Astrocyte of the spinal cord (primary cell): Measurements from ENCODE around the gene ZNF583.

Experiments
- DNase-seq: peaks from one replicate; pipeline ENCODE4 v3.0.0; 2011; ENCODE audit warnings: low read depth, low spot score
- H3K4me3 ChIP-seq: 2 replicates; pipeline ENCODE4 v1.5.1; 2011; ENCODE audit warnings: low read depth, mild to moderate bottlenecking, low read length, moderate library complexity
- CTCF ChIP-seq: IDR thresholded peaks from 2 replicates; pipeline ENCODE4 v1.5.1; 2012; ENCODE audit warnings: low read depth, mild to moderate bottlenecking, low read length, inconsistent platforms
- in situ Hi-C: cut with HindIII; loops from 2 replicates; pipeline ENCODE4 v1.10.0; 2017; ENCODE audit warnings: low sequenced_read_pairs

Gene ZNF583

GRCh38 chr19:56403261-56403660 is 871 bp upstream of the ZNF583 start:
- DNase-seq = no peak
- in situ Hi-C loops = no loop called here
- no peak for TF ChIP-seq CTCF
- peak overlapping the region; percentile 92 for H3K4me3 ChIP-seq

- no peak for TF ChIP-seq CTCF
- in situ Hi-C loops = no loop called here
- no peak for DNase-seq
- peak overlapping the region; percentile 92 for H3K4me3 ChIP-seq
Measured at GRCh38 chr19:56404705-56405056, 549 bp downstream of the ZNF583 start.

- DNase-seq = no peak
- no peak for TF ChIP-seq CTCF
- in situ Hi-C loops = no loop called here
- peak overlapping the region; percentile 92 for H3K4me3 ChIP-seq
Measured at GRCh38 chr19:56405062-56405461, 930 bp downstream of the ZNF583 start.

GRCh38 chr19:56423276-56423984 is 19.3 kb downstream of the ZNF583 start:
- TF ChIP-seq CTCF = no peak
- no peak overlapping the region for H3K4me3 ChIP-seq
- DNase-seq = peak; percentile 16
- in situ Hi-C loops = no loop called here

GRCh38 chr19:56423985-56424353 is 19.8 kb downstream of the ZNF583 start:
- in situ Hi-C loops = no loop called here
- peak; percentile 13 for DNase-seq
- TF ChIP-seq CTCF = no peak
- H3K4me3 ChIP-seq = no peak overlapping the region

GRCh38 chr19:56441206-56441792 is 37.2 kb downstream of the ZNF583 start:
- no peak overlapping the region for H3K4me3 ChIP-seq
- in situ Hi-C loops = no loop called here
- no peak for TF ChIP-seq CTCF
- DNase-seq = no peak
